H1 (cell line): ENCODE data around the gene SEMA3C. TPM values are rescaled to one million over a fixed set of nuclear protein-coding genes. Genes with fewer than 3 reads are reported as not detected.

Experiments used
- CTCF ChIA-PET: fragments of 300-600 bp; sonication (Branson Sonifier 250); formaldehyde crosslinking; loops from one replicate; lab custom pipeline; 2021; ENCODE audit not compliant: partially characterized antibody; lab: Charles Lee
- POLR2A ChIA-PET: fragments of 300-600 bp; sonication (Branson Sonifier 250); formaldehyde crosslinking; loops from one replicate; lab custom pipeline; 2021; ENCODE audit warnings: inconsistent platforms; ENCODE audit not compliant: partially characterized antibody; lab: Charles Lee
- DNase-seq, 2 experiments: peaks; one replicate each; pipeline versions ENCODE4 v3.0.0 to v3.0.0-alpha.2; 2010 to 2022; ENCODE audit warnings: low spot score in 2 of 2, low read depth in 1 of 2, mixed read lengths in 1 of 2
- FAIRE-seq: peaks from 2 replicates; lab custom pipeline; 2011; peaks lifted over from hg19 to GRCh38; lab: Jason Lieb, UNC
- H2AFZ ChIP-seq: 2 replicates; pipeline ENCODE4 v1.8.1; 2012; ENCODE audit warnings: low read length, inconsistent platforms
- H2AK5ac ChIP-seq: 2 replicates; pipeline ENCODE4 v1.6.1; 2013; ENCODE audit warnings: low read depth, low read length
- H2BK120ac ChIP-seq: replicated peaks from 2 replicates; pipeline ENCODE3; 2013; ENCODE audit warnings: low read depth, low read length, inconsistent platforms
- H2BK12ac ChIP-seq: 2 replicates; pipeline ENCODE4 v1.6.1; 2013; ENCODE audit warnings: low read depth, low read length
- H2BK15ac ChIP-seq: 2 replicates; pipeline ENCODE4 v1.6.1; 2013; ENCODE audit warnings: low read length
- H2BK20ac ChIP-seq: 2 replicates; pipeline ENCODE4 v1.6.1; 2013; ENCODE audit warnings: low read length
- H2BK5ac ChIP-seq: 2 replicates; pipeline ENCODE4 v1.6.1; 2013; ENCODE audit warnings: low read depth, low read length
- H3K14ac ChIP-seq: 2 replicates; pipeline ENCODE4 v1.6.1; 2013; ENCODE audit warnings: inconsistent platforms; ENCODE audit not compliant: insufficient read length
- H3K18ac ChIP-seq: 2 replicates; pipeline ENCODE4 v1.6.1; 2013; ENCODE audit warnings: low read length; ENCODE audit errors: extremely low read depth
- H3K23ac ChIP-seq: 2 replicates; pipeline ENCODE4 v1.6.1; 2013; ENCODE audit warnings: inconsistent platforms; ENCODE audit not compliant: insufficient read length
- H3K23me2 ChIP-seq: 2 replicates; pipeline ENCODE4 v1.6.1; 2013; ENCODE audit warnings: low read depth, low read length
- H3K27ac ChIP-seq: 2 replicates; pipeline ENCODE4 v1.6.1; 2011; ENCODE audit warnings: low read depth, low read length, inconsistent platforms
- H3K27me3 ChIP-seq, 4 experiments: replicated peaks in 1 of 4; 1 replicate in 1 of 4; 2 replicates in 3 of 4; pipeline versions ENCODE4 v1.6.1 to v1.8.1; 2011 to 2013; ENCODE audit warnings: low read length in 3 of 4, mild to moderate bottlenecking in 3 of 4, inconsistent platforms in 2 of 4, mixed read lengths in 2 of 4, moderate library complexity in 1 of 4; ENCODE audit not compliant: control insufficient read depth in 3 of 4, insufficient read depth in 3 of 4; ENCODE audit errors: extremely low read depth in 1 of 4
- H3K36me3 ChIP-seq, 4 experiments: 2 replicates each; pipeline versions ENCODE4 v1.6.1 to v1.8.1; 2011 to 2013; ENCODE audit warnings: mild to moderate bottlenecking in 4 of 4, low read length in 3 of 4, moderate library complexity in 2 of 4, control low read depth in 1 of 4, inconsistent platforms in 1 of 4; ENCODE audit not compliant: insufficient read depth in 4 of 4, control insufficient read depth in 2 of 4
- H3K4ac ChIP-seq: replicated peaks from 2 replicates; pipeline ENCODE3; 2013; ENCODE audit warnings: low read length, low read depth, mixed read lengths, inconsistent platforms; ENCODE audit not compliant: insufficient read length
- H3K4me1 ChIP-seq, 4 experiments: replicated peaks in 1 of 4; 1 replicate in 1 of 4; 2 replicates in 3 of 4; pipeline versions ENCODE4 v1.6.1 to v1.8.1; 2011 to 2013; ENCODE audit warnings: low read length in 3 of 4, inconsistent platforms in 2 of 4, mixed read lengths in 1 of 4; ENCODE audit not compliant: insufficient read depth in 4 of 4, control insufficient read depth in 3 of 4
- H3K4me2 ChIP-seq, 2 experiments: 2 replicates each; pipeline versions ENCODE4 v1.6.1 to v1.8.1; 2011 to 2013; ENCODE audit warnings: low read depth in 2 of 2, low read length in 2 of 2, control low read depth in 1 of 2, inconsistent platforms in 1 of 2, mild to moderate bottlenecking in 1 of 2; ENCODE audit not compliant: insufficient read depth in 1 of 2
- H3K4me3 ChIP-seq, 4 experiments: fragments of 200-600, 300-600 bp in 1 of 4; sonication (generic), shearing (Covaris generic), sonication (Bioruptor Twin) in 1 of 4; 2 replicates each; pipeline versions ENCODE4 v1.5.1 to v1.8.1; 2011 to 2016; ENCODE audit warnings: low read length in 4 of 4, low read depth in 3 of 4, control low read depth in 2 of 4, inconsistent platforms in 2 of 4, mild to moderate bottlenecking in 2 of 4, mixed read lengths in 1 of 4, moderate library complexity in 1 of 4; ENCODE audit not compliant: insufficient read depth in 2 of 4; ENCODE audit errors: extremely low read depth in 1 of 4
- H3K56ac ChIP-seq: replicated peaks from 2 replicates; pipeline ENCODE3; 2013; ENCODE audit warnings: low read depth, mild to moderate bottlenecking, mixed read lengths, low read length, inconsistent platforms; ENCODE audit not compliant: insufficient read length
- H3K79me1 ChIP-seq: 2 replicates; pipeline ENCODE4 v1.6.1; 2013; ENCODE audit warnings: low read depth, low read length, control low read depth
- H3K79me2 ChIP-seq, 2 experiments: 2 replicates each; pipeline versions ENCODE4 v1.6.1 to v1.8.1; 2012 to 2013; ENCODE audit warnings: low read length in 2 of 2, mild to moderate bottlenecking in 2 of 2, inconsistent platforms in 1 of 2; ENCODE audit not compliant: insufficient read depth in 2 of 2, control insufficient read depth in 1 of 2
- H3K9ac ChIP-seq, 4 experiments: replicated peaks in 1 of 4; 1 replicate in 1 of 4; 2 replicates in 3 of 4; pipeline versions ENCODE4 v1.6.1 to v1.8.1; 2011 to 2013; ENCODE audit warnings: low read depth in 3 of 4, low read length in 3 of 4, control low read depth in 2 of 4, mild to moderate bottlenecking in 2 of 4, moderate library complexity in 2 of 4, inconsistent platforms in 1 of 4; ENCODE audit errors: extremely low read depth in 1 of 4
- H3K9me3 ChIP-seq, 2 experiments: 2 replicates each; pipeline versions ENCODE4 v1.6.1 to v1.8.1; 2012 to 2013; ENCODE audit warnings: mild to moderate bottlenecking in 2 of 2, moderate library complexity in 2 of 2, control low read depth in 1 of 2, inconsistent platforms in 1 of 2, low read depth in 1 of 2, low read length in 1 of 2, mixed read lengths in 1 of 2; ENCODE audit not compliant: insufficient read depth in 2 of 2
- H4K20me1 ChIP-seq, 2 experiments: replicated peaks in 1 of 2; 2 replicates each; pipeline versions ENCODE3 to v1.8.1; 2011 to 2013; ENCODE audit warnings: inconsistent platforms in 2 of 2, low read length in 2 of 2, mild to moderate bottlenecking in 1 of 2; ENCODE audit not compliant: insufficient read depth in 2 of 2, control insufficient read depth in 1 of 2
- H4K5ac ChIP-seq: 2 replicates; pipeline ENCODE4 v1.6.1; 2013; ENCODE audit warnings: low read length, low read depth, mixed read lengths, inconsistent platforms; ENCODE audit not compliant: insufficient read length
- H4K8ac ChIP-seq: 2 replicates; pipeline ENCODE4 v1.8.0; 2013; ENCODE audit warnings: mild to moderate bottlenecking, moderate library complexity, low read length, inconsistent platforms; ENCODE audit not compliant: insufficient read depth; ENCODE audit errors: extremely low read depth
- H4K91ac ChIP-seq: replicated peaks from 2 replicates; pipeline ENCODE3; 2013; ENCODE audit warnings: low read length, mixed read lengths, inconsistent platforms; ENCODE audit not compliant: insufficient read length
- KDM1A ChIP-seq: fragments of 200-600, 300-600 bp; sonication (generic); IDR thresholded peaks from 2 replicates; pipeline ENCODE4 v1.7.1; 2016; ENCODE audit warnings: mild to moderate bottlenecking, low read length, borderline replicate concordance
- WGBS, 2 experiments: shearing (Covaris generic) in 1 of 2; methylation state at CpG; one replicate each; pipeline versions ENCODE4 v1.1.6 to v1.1.7; 2013 to 2015; ENCODE audit warnings: low lambda C conversion rate in 2 of 2, mixed read lengths in 2 of 2, inconsistent platforms in 1 of 2, low coverage in 1 of 2, missing lambda C conversion rate in 1 of 2; ENCODE audit not compliant: insufficient replicate concordance in 2 of 2, insufficient coverage in 1 of 2, insufficient read length in 1 of 2; ENCODE audit errors: extremely low coverage in 1 of 2, missing lambda C conversion rate in 1 of 2; 5-methylcytosine and 5-hydroxymethylcytosine counted together
- polyA plus RNA-seq, 7 experiments: library from polyadenylated mRNA; depleted of rRNA in 3 of 7; stranded (reverse) in 5 of 7; unstranded in 2 of 7; fragments of >200 nt in 5 of 7; fragments of 200-250 nt in 2 of 7; gene quantifications; 1 replicate in 5 of 7; 2 replicates in 1 of 7; 4 replicates in 1 of 7; pipeline versions ENCODE4 v1.2.1 to v1.2.3, GENCODE V29; 2011 to 2013; ENCODE audit warnings: missing spikeins in 2 of 7, mixed read lengths in 2 of 7
- total RNA-seq: library from RNA; stranded (reverse); fragmentation: NEBNext Ultra II Directional; extraction: Animal tissue kit (Norgen Biotek cat#: 25700); gene quantifications from 2 replicates; pipeline ENCODE4 v1.2.1, GENCODE V29; 2021

Gene SEMA3C
- total and polyA plus RNA-seq, 2 of the 8 experiments (the other 6 are each of a cell fraction or from before 2014, with no cell fraction given), result 0.15 to 1.4 TPM

GRCh38 chr7:80910228-80910627 is 8.6 kb downstream of the SEMA3C start:
- ChIA-PET POLR2A (interaction anchor here (2.2 kb wide), 1 partner anchor 9 kb away, joined by 6 read pairs; the partner anchor contains the start of gene SEMA3C), CTCF (interaction anchor here (0.6 to 1.0 kb wide), 5 partner anchors 9 to 212 kb away, joined by 3 to 6 read pairs (median 3); partner anchors contain the start of gene SEMA3C)
- no peaks in the 10 kb centered on the region for H3K36me3 ChIP-seq
- H4K91ac ChIP-seq, result no peak overlapping the region
- no peaks in the 10 kb centered on the region for H3K27me3 ChIP-seq
- H3K9ac ChIP-seq, result no peak overlapping the region
- H3K14ac ChIP-seq, result no peak overlapping the region
- no peak overlapping the region for H3K23ac ChIP-seq
- no peak overlapping the region for H3K4me3 ChIP-seq
- H3K23me2 ChIP-seq, result no peaks in the 10 kb centered on the region
- FAIRE-seq, result no peak
- no peak overlapping the region for H2AFZ ChIP-seq
- no peak overlapping the region for H4K5ac ChIP-seq
- H2BK120ac ChIP-seq, result no peak overlapping the region
- no peak overlapping the region for H3K56ac ChIP-seq
- DNase-seq, result no peak
- H3K79me1 ChIP-seq, result no peaks in the 10 kb centered on the region
- H3K4ac ChIP-seq, result no peak overlapping the region
- WGBS, 2 experiments, result 80% methylated on average over 1 of the region's 1 CpG; no CpG with 5 or more reads in 1 of the 2 experiments
- H3K79me2 ChIP-seq, result no peaks in the 10 kb centered on the region
- no peaks in the 10 kb centered on the region for H3K9me3 ChIP-seq
- H3K18ac ChIP-seq, result no peak overlapping the region
- H4K8ac ChIP-seq, result no peak overlapping the region
- H2AK5ac ChIP-seq, result no peak overlapping the region
- H2BK20ac ChIP-seq, result no peak overlapping the region
- H3K27ac ChIP-seq, result no peak overlapping the region
- H2BK5ac ChIP-seq, result no peak overlapping the region
- H4K20me1 ChIP-seq, result no peaks in the 10 kb centered on the region
- no peaks in the 10 kb centered on the region; a peak in 1 of 7 replicates for H3K4me1 ChIP-seq
- no peak overlapping the region for H3K4me2 ChIP-seq
- H2BK15ac ChIP-seq, result no peak overlapping the region
- H2BK12ac ChIP-seq, result no peak overlapping the region
- no peak for TF ChIP-seq KDM1A
